Prostate gland (tissue), 2 donors: ENCODE measurements around the gene PCBD2. TPM values are rescaled to one million over a fixed set of nuclear protein-coding genes. Genes with fewer than 3 reads are reported as not detected.
"Not testable (repeated sequence)": the region's sequence is repeated elsewhere in the genome, so short reads cannot be mapped to it uniquely, and the experiment has no call there.

Source experiments
- DNase-seq: peaks from one replicate; pipeline ENCODE4 v3.0.0-alpha.2; 2019; ENCODE audit warnings: low spot score
- H3K27ac ChIP-seq, 2 donors: fragments of 200-600 bp; sonication (generic); 2 replicates each; pipeline ENCODE4 v1.5.1; 2017 to 2019
- H3K27me3 ChIP-seq: fragments of 200-600 bp; sonication (generic); replicated peaks from 2 replicates; pipeline ENCODE4 v1.5.1; 2019; ENCODE audit not compliant: insufficient read depth
- H3K36me3 ChIP-seq, 2 donors: fragments of 200-600 bp; sonication (generic); 1 replicate in 1 of 2; 2 replicates in 1 of 2; pipeline versions ENCODE4 v1.5.1 to v1.8.1; 2017 to 2019
- H3K4me1 ChIP-seq: fragments of 200-600 bp; sonication (generic); replicated peaks from 2 replicates; pipeline ENCODE4 v1.5.1; 2019
- H3K4me3 ChIP-seq, 2 donors: fragments of 200-600 bp; sonication (generic); 2 replicates each; pipeline ENCODE4 v1.5.1; 2017 to 2019
- H3K9me3 ChIP-seq: fragments of 200-600 bp; sonication (generic); 2 replicates; pipeline ENCODE4 v1.5.1; 2017
- CTCF ChIP-seq, 4 experiments: fragments of 200-600 bp in 2 of 4; fragments of 450-650 bp in 2 of 4; sonication (generic) in 2 of 4; IDR thresholded peaks; 1 replicate in 3 of 4; 2 replicates in 1 of 4; pipeline ENCODE4 v1.5.1; 2016 to 2019; ENCODE audit warnings: antibody characterized with exemption in 4 of 4, mild to moderate bottlenecking in 2 of 4, moderate library complexity in 2 of 4
- POLR2A ChIP-seq: fragments of 450-650 bp; IDR thresholded peaks from one replicate; pipeline ENCODE4 v1.6.1; 2016; ENCODE audit warnings: antibody characterized with exemption, mild to moderate bottlenecking
- POLR2AphosphoS5 ChIP-seq: sonication (generic); formaldehyde crosslinking; IDR thresholded peaks from one replicate; pipeline ENCODE4 v1.6.1; 2017; ENCODE audit warnings: antibody characterized with exemption
- WGBS: methylation state at CpG from one replicate; pipeline ENCODE4 v1.1.5; 2018; 5-methylcytosine and 5-hydroxymethylcytosine counted together
- intact Hi-C: fragments of 100-400 bp; cut with DNase I; formaldehyde crosslinking; loops from one replicate; pipeline ENCODE4 v1.14.2; 2022
- total RNA-seq, 2 donors: library from RNA; depleted of rRNA; stranded (reverse); fragments of >200 nt; gene quantifications; one replicate each; pipeline ENCODE4 v1.1.0, GENCODE V29; 2016

PCBD2 gene
- total RNA-seq, 2 donors from 2014 or later: 7.4 to 9.4 TPM

- intact Hi-C loops: no loop called here
- peaks cover 6% of the 10 kb centered on the region for H3K4me1 ChIP-seq
- no peaks in the 10 kb centered on the region for H3K9me3 ChIP-seq
- no peaks in the 10 kb centered on the region for H3K36me3 ChIP-seq
- WGBS: 66% methylated on average over 3 of the region's 3 CpGs
- DNase-seq: no peak
- H3K27ac ChIP-seq: no peak overlapping the region
- no peak for TF ChIP-seq CTCF (IDR thresholded peaks at IDR 0.05)
- no peak for TF ChIP-seq POLR2AphosphoS5
- TF ChIP-seq POLR2A: no peak
- H3K4me3 ChIP-seq: no peak overlapping the region
- no peaks in the 10 kb centered on the region for H3K27me3 ChIP-seq
Observed at GRCh38 chr5:134879456-134879855, 25.5 kb upstream of the PCBD2 start.

- WGBS: 82% methylated on average over 2 of the region's 3 CpGs
- DNase-seq, H3K9me3 ChIP-seq, H3K36me3 ChIP-seq, H3K27me3 ChIP-seq, intact Hi-C loops, H3K27ac ChIP-seq, H3K4me1 ChIP-seq, H3K4me3 ChIP-seq: not testable (repeated sequence)
Observed at GRCh38 chr5:134880937-134881336, 24.0 kb upstream of the PCBD2 start.

GRCh38 chr5:134881711-134882110 lies 23.2 kb upstream of the PCBD2 start:
- H3K27me3 ChIP-seq, intact Hi-C loops, H3K27ac ChIP-seq, H3K4me3 ChIP-seq, H3K36me3 ChIP-seq, H3K4me1 ChIP-seq, DNase-seq, H3K9me3 ChIP-seq: not testable (repeated sequence)
- 75% methylated on average over 3 of the region's 30 CpGs for WGBS

- Histone ChIP-seq H3K27ac (no peak overlapping the region), H3K27me3 (no peaks in the 10 kb centered on the region), H3K36me3 (no peaks in the 10 kb centered on the region), H3K9me3 (no peaks in the 10 kb centered on the region), H3K4me1 (no peaks in the 10 kb centered on the region), H3K4me3 (no peak overlapping the region)
- DNase-seq: no peak
- 88% methylated on average over 14 of the region's 14 CpGs for WGBS
- intact Hi-C loops: no loop called here
- TF ChIP-seq POLR2A: no peak
- TF ChIP-seq POLR2AphosphoS5: no peak
- no peak for TF ChIP-seq CTCF (IDR thresholded peaks at IDR 0.05)
Observed at GRCh38 chr5:134887593-134888159, 17.3 kb upstream of the PCBD2 start.

- Histone ChIP-seq H3K27me3 (no peaks in the 10 kb centered on the region), H3K27ac (no peak overlapping the region), H3K4me3 (no peak overlapping the region), H3K36me3 (no peaks in the 10 kb centered on the region), H3K9me3 (no peaks in the 10 kb centered on the region), H3K4me1 (no peaks in the 10 kb centered on the region)
- intact Hi-C loops: no loop called here
- WGBS: 97% methylated on average over 8 of the region's 8 CpGs
- no peak for DNase-seq
- TF ChIP-seq CTCF (IDR thresholded peaks at IDR 0.05) (no peak), POLR2A (no peak), POLR2AphosphoS5 (no peak)
Observed at GRCh38 chr5:134889335-134889734, 15.6 kb upstream of the PCBD2 start.

- 100% methylated on average over 1 of the region's 1 CpG for WGBS
- intact Hi-C loops: no loop called here
Observed at GRCh38 chr5:134891473-134891872, 13.5 kb upstream of the PCBD2 start.

More at GRCh38 chr5:134891473-134891872, 13.5 kb upstream of the PCBD2 start:
- Histone ChIP-seq H3K4me3 (no peak overlapping the region), H3K4me1 (no peaks in the 10 kb centered on the region), H3K36me3 (no peaks in the 10 kb centered on the region), H3K9me3 (no peaks in the 10 kb centered on the region), H3K27ac (no peak overlapping the region), H3K27me3 (no peaks in the 10 kb centered on the region)
- DNase-seq: no peak
- TF ChIP-seq CTCF (IDR thresholded peaks at IDR 0.05): no peak
- no peak for TF ChIP-seq POLR2A
- TF ChIP-seq POLR2AphosphoS5: no peak
